Astrocyte (in vitro differentiated cells and primary cell): ENCODE measurements around the gene PPP1R14D. TPM values are rescaled to one million over a fixed set of nuclear protein-coding genes. Genes with fewer than 3 reads are reported as not detected.

Experiments used
- DNase-seq: peaks from one replicate; pipeline ENCODE4 v3.0.0-alpha.2; 2010; ENCODE audit warnings: low read depth
- FAIRE-seq: peaks from 2 replicates; lab custom pipeline; 2011; peaks lifted over from hg19 to GRCh38; lab: Jason Lieb, UNC
- H2AFZ ChIP-seq: 2 replicates; pipeline ENCODE4 v1.6.0; 2012; ENCODE audit warnings: low read depth, low read length, inconsistent platforms
- H3K27ac ChIP-seq: 2 replicates; pipeline ENCODE4 v1.5.1; 2011; ENCODE audit warnings: low read depth, low read length, inconsistent platforms
- H3K27me3 ChIP-seq: 2 replicates; pipeline ENCODE4 v1.6.0; 2011; ENCODE audit warnings: low read length, inconsistent platforms; ENCODE audit not compliant: insufficient read depth
- H3K36me3 ChIP-seq: 2 replicates; pipeline ENCODE4 v1.5.1; 2011; ENCODE audit warnings: low read length, inconsistent platforms; ENCODE audit not compliant: insufficient read depth
- H3K4me1 ChIP-seq: 2 replicates; pipeline ENCODE4 v1.5.1; 2011; ENCODE audit warnings: low read length, inconsistent platforms; ENCODE audit not compliant: insufficient read depth
- H3K4me2 ChIP-seq: 2 replicates; pipeline ENCODE4 v1.6.0; 2012; ENCODE audit warnings: low read length, inconsistent platforms
- H3K4me3 ChIP-seq: 2 replicates; pipeline ENCODE4 v1.5.1; 2011; ENCODE audit warnings: low read depth, mild to moderate bottlenecking, low read length, inconsistent platforms; ENCODE audit not compliant: insufficient read depth
- H3K79me2 ChIP-seq: 2 replicates; pipeline ENCODE4 v1.6.0; 2012; ENCODE audit warnings: mild to moderate bottlenecking, low read length, inconsistent platforms; ENCODE audit not compliant: insufficient read depth
- H3K9ac ChIP-seq: 2 replicates; pipeline ENCODE4 v1.6.0; 2012; ENCODE audit warnings: mild to moderate bottlenecking, low read length, inconsistent platforms
- H3K9me3 ChIP-seq: 2 replicates; pipeline ENCODE4 v1.5.1; 2012; ENCODE audit warnings: low read depth, mild to moderate bottlenecking, low read length, inconsistent platforms; ENCODE audit not compliant: insufficient read depth
- H4K20me1 ChIP-seq: 2 replicates; pipeline ENCODE4 v1.6.0; 2012; ENCODE audit warnings: low read length, inconsistent platforms; ENCODE audit not compliant: insufficient read depth
- H3K27ac Mint-ChIP-seq: one replicate; pipeline ENCODE4 v1.8.0; 2021; ENCODE audit warnings: mild to moderate bottlenecking, mixed read lengths; ENCODE audit not compliant: unreplicated experiment
- H3K27me3 Mint-ChIP-seq: one replicate; pipeline ENCODE4 v1.8.0; 2021; ENCODE audit warnings: low read depth, mixed read lengths; ENCODE audit not compliant: unreplicated experiment
- H3K36me3 Mint-ChIP-seq: one replicate; pipeline ENCODE4 v1.8.0; 2021; ENCODE audit warnings: low read depth, mixed read lengths; ENCODE audit not compliant: unreplicated experiment
- H3K4me1 Mint-ChIP-seq: one replicate; pipeline ENCODE4 v1.8.0; 2021; ENCODE audit warnings: low read depth, mixed read lengths; ENCODE audit not compliant: unreplicated experiment
- H3K4me3 Mint-ChIP-seq: one replicate; pipeline ENCODE4 v1.8.0; 2021; ENCODE audit warnings: mild to moderate bottlenecking, moderate library complexity, mixed read lengths; ENCODE audit not compliant: unreplicated experiment
- H3K9me3 Mint-ChIP-seq: one replicate; pipeline ENCODE4 v1.8.0; 2021; ENCODE audit warnings: mild to moderate bottlenecking, mixed read lengths; ENCODE audit not compliant: unreplicated experiment
- CTCF ChIP-seq: IDR thresholded peaks from 2 replicates; pipeline ENCODE4 v1.5.1; 2011; ENCODE audit warnings: low read depth, mild to moderate bottlenecking, inconsistent platforms, low read length, moderate library complexity; ENCODE audit not compliant: insufficient read depth
- EZH2 ChIP-seq: IDR thresholded peaks from 2 replicates; pipeline ENCODE4 v1.6.1; 2012; ENCODE audit warnings: mild to moderate bottlenecking, low read length, inconsistent platforms; ENCODE audit not compliant: insufficient read depth
- total RNA-seq: library from RNA; stranded (reverse); gene quantifications from 2 replicates; pipeline ENCODE4 v1.2.1, GENCODE V29; 2021

The PPP1R14D gene
- total RNA-seq, 1 donor from 2014 or later = not detected

DNA sequence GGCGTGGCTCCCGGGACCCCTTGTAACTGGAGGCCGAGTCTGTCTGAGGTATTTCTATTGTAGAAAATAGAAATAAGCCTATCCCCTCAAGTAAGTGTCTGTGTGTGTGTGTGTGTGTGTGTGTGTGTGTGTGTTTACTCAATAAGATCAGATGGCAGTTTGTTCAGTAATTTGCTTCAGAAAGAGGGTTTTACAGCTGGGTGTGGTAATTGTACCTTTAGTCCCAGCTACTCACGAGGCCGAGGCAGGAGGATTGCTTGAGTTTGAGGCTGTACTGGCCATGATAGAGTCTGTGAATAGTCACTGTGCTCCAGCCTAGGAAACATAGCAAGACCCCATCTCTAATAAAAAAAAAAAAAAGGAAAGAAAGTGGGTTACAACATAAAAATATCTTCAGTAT, 24.0 kb upstream of the PPP1R14D start:
- no peak overlapping the region for H3K4me3 Mint-ChIP-seq
- Histone ChIP-seq H3K9me3 (no peaks in the 10 kb centered on the region), H3K79me2 (no peaks in the 10 kb centered on the region), H3K4me3 (no peak overlapping the region), H3K36me3 (no peaks in the 10 kb centered on the region), H3K27ac (no peak overlapping the region), H3K4me1 (no peaks in the 10 kb centered on the region), H3K27me3 (no peaks in the 10 kb centered on the region), H4K20me1 (no peaks in the 10 kb centered on the region), H3K4me2 (no peak overlapping the region), H2AFZ (no peak overlapping the region), H3K9ac (no peak overlapping the region)
- no peak overlapping the region for H3K27ac Mint-ChIP-seq
- no peak for DNase-seq
- H3K36me3 Mint-ChIP-seq = peaks cover 4% of the 10 kb centered on the region
- H3K4me1 Mint-ChIP-seq = peaks cover 7% of the 10 kb centered on the region
- FAIRE-seq = no peak
- no peaks in the 10 kb centered on the region for H3K27me3 Mint-ChIP-seq
- H3K9me3 Mint-ChIP-seq = no peaks in the 10 kb centered on the region
- no peak for TF ChIP-seq EZH2
- no peak for TF ChIP-seq CTCF

GRCh38 chr15:40850576-40851112, 22.1 kb upstream of the PPP1R14D start:
- Mint-ChIP-seq H3K4me1 (peaks cover 26% of the 10 kb centered on the region), H3K27ac (no peak overlapping the region), H3K9me3 (no peaks in the 10 kb centered on the region), H3K27me3 (no peaks in the 10 kb centered on the region), H3K4me3 (no peak overlapping the region), H3K36me3 (peaks cover 4% of the 10 kb centered on the region)
- no peaks in the 10 kb centered on the region for H3K9me3 ChIP-seq
- H3K4me1 ChIP-seq = peaks cover 2% of the 10 kb centered on the region
- no peaks in the 10 kb centered on the region for H3K36me3 ChIP-seq
- H3K4me2 ChIP-seq = no peak overlapping the region
- H4K20me1 ChIP-seq = no peaks in the 10 kb centered on the region
- H3K9ac ChIP-seq = no peak overlapping the region
- no peak for TF ChIP-seq CTCF
- TF ChIP-seq EZH2 = no peak
- H2AFZ ChIP-seq = no peak overlapping the region
- H3K27me3 ChIP-seq = no peaks in the 10 kb centered on the region
- FAIRE-seq (no peak), DNase-seq (no peak)
- H3K27ac ChIP-seq = no peak overlapping the region
- H3K4me3 ChIP-seq = no peak overlapping the region
- H3K79me2 ChIP-seq = no peaks in the 10 kb centered on the region

- Histone ChIP-seq H3K27ac (no peak overlapping the region), H3K4me3 (no peak overlapping the region), H3K79me2 (no peaks in the 10 kb centered on the region), H3K4me1 (peaks cover 13% of the 10 kb centered on the region), H3K9ac (no peak overlapping the region), H2AFZ (no peak overlapping the region), H3K27me3 (peaks cover 11% of the 10 kb centered on the region), H3K9me3 (no peaks in the 10 kb centered on the region), H4K20me1 (no peaks in the 10 kb centered on the region), H3K36me3 (no peaks in the 10 kb centered on the region), H3K4me2 (no peak overlapping the region)
- Mint-ChIP-seq H3K27ac (peak overlapping the region; percentile 14), H3K27me3 (peaks cover 11% of the 10 kb centered on the region), H3K36me3 (peaks cover 4% of the 10 kb centered on the region), H3K4me3 (peak overlapping the region; percentile 17), H3K9me3 (no peaks in the 10 kb centered on the region), H3K4me1 (peaks cover 32% of the 10 kb centered on the region)
- TF ChIP-seq CTCF = no peak
- FAIRE-seq (no peak), DNase-seq (no peak)
Observed at GRCh38 chr15:40847223-40847961, 18.9 kb upstream of the PPP1R14D start.
